Skeletal muscle tissue (tissue), 4 donors: ENCODE results near the gene DERL3. TPM values are rescaled to one million over a fixed set of nuclear protein-coding genes. Genes with fewer than 3 reads are reported as not detected.

ENCODE experiments used
- H3K27ac ChIP-seq: one replicate; pipeline ENCODE4 v1.7.0; 2013; ENCODE audit warnings: mild to moderate bottlenecking, low read depth, low read length, inconsistent platforms
- H3K27me3 ChIP-seq, 3 donors: one replicate each; pipeline ENCODE4 v1.7.0; 2013; ENCODE audit warnings: low read length in 3 of 3; ENCODE audit not compliant: control insufficient read depth in 3 of 3, insufficient read depth in 3 of 3
- H3K36me3 ChIP-seq, 3 donors: one replicate each; pipeline ENCODE4 v1.7.0; 2013; ENCODE audit warnings: low read length in 3 of 3; ENCODE audit not compliant: control insufficient read depth in 3 of 3, insufficient read depth in 3 of 3
- H3K4me1 ChIP-seq, 3 donors: one replicate each; pipeline ENCODE4 v1.7.0; 2013; ENCODE audit warnings: low read length in 3 of 3, mild to moderate bottlenecking in 3 of 3; ENCODE audit not compliant: control insufficient read depth in 3 of 3, insufficient read depth in 3 of 3
- H3K4me3 ChIP-seq, 3 donors: one replicate each; pipeline ENCODE4 v1.7.0; 2013; ENCODE audit warnings: low read length in 3 of 3
- H3K9ac ChIP-seq, 3 donors: one replicate each; pipeline ENCODE4 v1.7.0; 2013; ENCODE audit warnings: low read length in 3 of 3, mild to moderate bottlenecking in 3 of 3, moderate library complexity in 2 of 3, low read depth in 1 of 3
- H3K9me3 ChIP-seq, 3 donors: one replicate each; pipeline ENCODE4 v1.7.0; 2013; ENCODE audit warnings: low read length in 3 of 3; ENCODE audit not compliant: control insufficient read depth in 3 of 3
- total RNA-seq: library from RNA; depleted of rRNA; stranded (reverse); fragments of >200 nt; gene quantifications from one replicate; pipeline ENCODE4 v1.2.3, GENCODE V29; 2014
- donor health status: Osteomylitis.

Gene DERL3
- total RNA-seq, 1 donor from 2014 or later = 1.0 TPM

- Histone ChIP-seq H3K27me3 (no peaks in the 10 kb centered on the region), H3K4me3 (no peak overlapping the region), H3K9me3 (no peaks in the 10 kb centered on the region), H3K9ac (peak overlapping the region in 1 of 3 donors; percentile 45), H3K36me3 (peaks cover 30 to 37% (median 36%) of the 10 kb centered on the region in 3 donors), H3K4me1 (peaks cover 24 to 36% (median 34%) of the 10 kb centered on the region in 3 donors), H3K27ac (peak overlapping the region; percentile 2)
These were observed 46.8 kb downstream of the DERL3 start for GRCh38 chr22:23791738-23792645.

- Histone ChIP-seq H3K27ac (peak overlapping the region; percentile 2), H3K9ac (peak overlapping the region in 1 of 3 donors; percentile 25), H3K4me3 (no peak overlapping the region), H3K4me1 (peaks cover 30 to 42% (median 37%) of the 10 kb centered on the region in 3 donors), H3K9me3 (no peaks in the 10 kb centered on the region), H3K27me3 (no peaks in the 10 kb centered on the region), H3K36me3 (peaks cover 24 to 34% (median 30%) of the 10 kb centered on the region in 3 donors)
These were observed 47.7 kb downstream of the DERL3 start for GRCh38 chr22:23790819-23791737.

- Histone ChIP-seq H3K27ac (peak overlapping the region; percentile 26), H3K9me3 (no peaks in the 10 kb centered on the region), H3K36me3 (peaks cover 18 to 27% (median 24%) of the 10 kb centered on the region in 3 donors), H3K4me3 (no peak overlapping the region), H3K27me3 (no peaks in the 10 kb centered on the region), H3K4me1 (peaks cover 31 to 49% (median 42%) of the 10 kb centered on the region in 3 donors), H3K9ac (peak overlapping the region in 1 of 3 donors; percentile 50)
These were observed 49.2 kb downstream of the DERL3 start for GRCh38 chr22:23789638-23790037.

GRCh38 chr22:23789121-23789520 lies 49.7 kb downstream of the DERL3 start:
- Histone ChIP-seq H3K27ac (no peak overlapping the region), H3K4me3 (no peak overlapping the region), H3K27me3 (no peaks in the 10 kb centered on the region), H3K4me1 (peaks cover 31 to 49% (median 42%) of the 10 kb centered on the region in 3 donors), H3K9me3 (no peaks in the 10 kb centered on the region), H3K36me3 (peaks cover 15 to 25% (median 21%) of the 10 kb centered on the region in 3 donors), H3K9ac (peak overlapping the region in 2 of 3 donors; percentile 45 to 50)

- peak overlapping the region; percentile 87 to 88 (median 87) for H3K4me3 ChIP-seq
- H3K27me3 ChIP-seq = no peaks in the 10 kb centered on the region
- peaks cover 31 to 49% (median 42%) of the 10 kb centered on the region in 3 donors for H3K4me1 ChIP-seq
- H3K36me3 ChIP-seq = peaks cover 5 to 15% (median 14%) of the 10 kb centered on the region in 3 donors
- H3K9ac ChIP-seq = peak overlapping the region; percentile 95 to 97 (median 96)
- H3K27ac ChIP-seq = peak overlapping the region; percentile 98
- H3K9me3 ChIP-seq = no peaks in the 10 kb centered on the region
These were observed 50.9 kb downstream of the DERL3 start for GRCh38 chr22:23787910-23788309.

- peaks cover 5 to 12% (median 12%) of the 10 kb centered on the region in 3 donors for H3K36me3 ChIP-seq
- H3K27me3 ChIP-seq = no peaks in the 10 kb centered on the region
- H3K9ac ChIP-seq = peak overlapping the region; percentile 95 to 97 (median 96)
- H3K9me3 ChIP-seq = no peaks in the 10 kb centered on the region
- H3K4me3 ChIP-seq = peak overlapping the region; percentile 87 to 88 (median 87)
- H3K4me1 ChIP-seq = peaks cover 31 to 49% (median 42%) of the 10 kb centered on the region in 3 donors
- H3K27ac ChIP-seq = peak overlapping the region; percentile 98
These were observed 51.3 kb downstream of the DERL3 start for GRCh38 chr22:23787600-23787896.

- Histone ChIP-seq H3K27ac (peak within 1 kb of the TSS; percentile 98), H3K36me3 (peaks cover under 1 to 6% (median 6%) of the 10 kb centered on the region in 3 donors), H3K4me3 (peak within 1 kb of the TSS; percentile 87 to 88 (median 87)), H3K4me1 (peaks cover 34 to 51% (median 45%) of the 10 kb centered on the region in 3 donors), H3K9me3 (no peaks in the 10 kb centered on the region), H3K27me3 (no peaks in the 10 kb centered on the region), H3K9ac (peak within 1 kb of the TSS; percentile 95 to 97 (median 96))
These were observed 51.8 kb downstream of the DERL3 start, which contains the start of gene SMARCB1 for GRCh38 chr22:23786752-23787599. Gene SMARCB1 (plus strand): TSS chr22:23786966. CDS start chr22:23787170, 204 bp downstream.

- Histone ChIP-seq H3K27ac (peak overlapping the region; percentile 98), H3K4me1 (peaks cover 38 to 52% (median 48%) of the 10 kb centered on the region in 3 donors), H3K9me3 (no peaks in the 10 kb centered on the region), H3K36me3 (peaks cover 0 to 3% (median 2%) of the 10 kb centered on the region in 3 donors), H3K9ac (peak overlapping the region; percentile 92 to 97 (median 96)), H3K27me3 (no peaks in the 10 kb centered on the region), H3K4me3 (peak overlapping the region; percentile 78 to 87 (median 87))
These were observed 52.5 kb downstream of the DERL3 start for GRCh38 chr22:23786261-23786710.
